SKM-1 (cell line): Measurements from ENCODE around the gene UGT1A4.
"Not testable (repeated sequence)": the region's sequence is repeated elsewhere in the genome, so short reads cannot be mapped to it uniquely, and the experiment has no call there.

Experiments
- DNase-seq: peaks from one replicate; lab custom pipeline; 2025; ENCODE audit not compliant: unreplicated experiment; lab: John Stamatoyannopoulos, UW

UGT1A4 gene

GRCh38 chr2:233699424-233700027, 19.0 kb upstream of the UGT1A4 start:
- no peak for DNase-seq

- DNase-seq, result no peak
Observed at GRCh38 chr2:233700028-233700635, 18.4 kb upstream of the UGT1A4 start.

- not testable (repeated sequence) for DNase-seq
Observed at GRCh38 chr2:233700842-233701241, 17.7 kb upstream of the UGT1A4 start.

- DNase-seq, result no peak
Observed at GRCh38 chr2:233702238-233702637, 16.3 kb upstream of the UGT1A4 start.

- no peak for DNase-seq
Observed at GRCh38 chr2:233705911-233706506, 12.5 kb upstream of the UGT1A4 start.

GRCh38 chr2:233706720-233707119, 11.8 kb upstream of the UGT1A4 start:
- no peak for DNase-seq

GRCh38 chr2:233707940-233708644, 10.4 kb upstream of the UGT1A4 start:
- no peak for DNase-seq

- DNase-seq, result no peak
Observed at GRCh38 chr2:233708942-233709341, 9.6 kb upstream of the UGT1A4 start.

GRCh38 chr2:233711312-233712008, 7.1 kb upstream of the UGT1A4 start:
- DNase-seq, result peak; percentile 24

- DNase-seq, result no peak
Observed at GRCh38 chr2:233712611-233713261, 5.8 kb upstream of the UGT1A4 start, which contains the start of gene UGT1A5. Gene UGT1A5, plus strand, starts transcription at chr2:233712907. Its CDS starts 85 bp downstream, at chr2:233712992.

GRCh38 chr2:233713262-233713615, 5.3 kb upstream of the UGT1A4 start:
- no peak for DNase-seq

- DNase-seq, result no peak
Observed at GRCh38 chr2:233714121-233714520, 4.4 kb upstream of the UGT1A4 start.

GRCh38 chr2:233728723-233729301, 10.3 kb downstream of the UGT1A4 start, which contains the start of gene UGT1A3:
Gene UGT1A3, plus strand, starts transcription at chr2:233729042. Its CDS starts 85 bp downstream, at chr2:233729127.
- no peak for DNase-seq

- DNase-seq, result not testable (repeated sequence)
Observed at GRCh38 chr2:233736868-233737653, 18.5 kb downstream of the UGT1A4 start.

GRCh38 chr2:233740870-233741269, 22.3 kb downstream of the UGT1A4 start:
- no peak for DNase-seq

GRCh38 chr2:233743464-233744259, 25.1 kb downstream of the UGT1A4 start:
- DNase-seq, result no peak

- no peak for DNase-seq
Observed at GRCh38 chr2:233745073-233745755, 26.7 kb downstream of the UGT1A4 start.

- not testable (repeated sequence) for DNase-seq
Observed at GRCh38 chr2:233745838-233746237, 27.3 kb downstream of the UGT1A4 start.
